Glutamatergic neuron (in vitro differentiated cells): Measurements from ENCODE around the gene PCDH9. TPM values are rescaled to one million over a fixed set of nuclear protein-coding genes. Genes with fewer than 3 reads are reported as not detected.

Source experiments
- DNase-seq: peaks from one replicate; pipeline ENCODE4 v3.0.0; 2022
- H3K27ac Mint-ChIP-seq: one replicate; pipeline ENCODE4 v1.8.0; 2020; ENCODE audit warnings: mild to moderate bottlenecking, mixed read lengths, inconsistent platforms; ENCODE audit not compliant: unreplicated experiment
- H3K27me3 Mint-ChIP-seq: one replicate; pipeline ENCODE4 v1.8.0; 2020; ENCODE audit warnings: mild to moderate bottlenecking, moderate library complexity, mixed read lengths, inconsistent platforms; ENCODE audit not compliant: unreplicated experiment
- H3K36me3 Mint-ChIP-seq: one replicate; pipeline ENCODE4 v1.8.0; 2020; ENCODE audit warnings: mild to moderate bottlenecking, mixed read lengths, inconsistent platforms; ENCODE audit not compliant: unreplicated experiment
- H3K4me1 Mint-ChIP-seq: one replicate; pipeline ENCODE4 v1.8.0; 2020; ENCODE audit warnings: mild to moderate bottlenecking, low read depth, mixed read lengths, inconsistent platforms; ENCODE audit not compliant: unreplicated experiment
- H3K4me3 Mint-ChIP-seq: one replicate; pipeline ENCODE4 v1.8.0; 2020; ENCODE audit warnings: mild to moderate bottlenecking, mixed read lengths, inconsistent platforms; ENCODE audit not compliant: unreplicated experiment
- H3K9me3 Mint-ChIP-seq: one replicate; pipeline ENCODE4 v1.8.0; 2020; ENCODE audit warnings: mild to moderate bottlenecking, moderate library complexity, mixed read lengths, inconsistent platforms; ENCODE audit not compliant: unreplicated experiment
- CTCF ChIP-seq: fragments of 200-600 bp; sonication (generic); IDR thresholded peaks from one replicate; pipeline ENCODE4 v1.5.0; 2021; ENCODE audit not compliant: partially characterized antibody, unreplicated experiment
- total RNA-seq: library from RNA; stranded (reverse); fragmentation: NEBNext Ultra II Directional; extraction: Animal tissue kit (Norgen Biotek cat#: 25700); gene quantifications from one replicate; pipeline ENCODE4 v1.2.1, GENCODE V29; 2021; ENCODE audit not compliant: unreplicated experiment

PCDH9 gene
- total RNA-seq, 1 donor from 2014 or later, result 43.3 TPM

- H3K27me3 Mint-ChIP-seq, result no peaks in the 10 kb centered on the region
- H3K4me1 Mint-ChIP-seq, result no peaks in the 10 kb centered on the region
- DNase-seq, result no peak
- no peaks in the 10 kb centered on the region for H3K36me3 Mint-ChIP-seq
- H3K27ac Mint-ChIP-seq, result no peak overlapping the region
- H3K4me3 Mint-ChIP-seq, result no peak overlapping the region
- no peak for TF ChIP-seq CTCF
- H3K9me3 Mint-ChIP-seq, result no peaks in the 10 kb centered on the region
Measured at GRCh38 chr13:66461021-66461420, 769.1 kb downstream of the PCDH9 start.

- TF ChIP-seq CTCF, result no peak
- Mint-ChIP-seq H3K4me3 (no peak overlapping the region), H3K27me3 (no peaks in the 10 kb centered on the region), H3K9me3 (no peaks in the 10 kb centered on the region), H3K27ac (no peak overlapping the region), H3K4me1 (no peaks in the 10 kb centered on the region), H3K36me3 (no peaks in the 10 kb centered on the region)
- no peak for DNase-seq
Measured at GRCh38 chr13:66459634-66460033, 770.5 kb downstream of the PCDH9 start.

- no peaks in the 10 kb centered on the region for H3K9me3 Mint-ChIP-seq
- DNase-seq, result no peak
- no peak overlapping the region for H3K4me3 Mint-ChIP-seq
- no peak overlapping the region for H3K27ac Mint-ChIP-seq
- no peak for TF ChIP-seq CTCF
- peaks cover 2% of the 10 kb centered on the region for H3K4me1 Mint-ChIP-seq
- H3K36me3 Mint-ChIP-seq, result no peaks in the 10 kb centered on the region
- no peaks in the 10 kb centered on the region for H3K27me3 Mint-ChIP-seq
Measured at GRCh38 chr13:66459143-66459542, 771.0 kb downstream of the PCDH9 start.

GRCh38 chr13:66446413-66446812 is 783.7 kb downstream of the PCDH9 start:
- DNase-seq, result no peak
- H3K27ac Mint-ChIP-seq, result no peak overlapping the region
- no peaks in the 10 kb centered on the region for H3K36me3 Mint-ChIP-seq
- no peak for TF ChIP-seq CTCF
- H3K4me1 Mint-ChIP-seq, result no peaks in the 10 kb centered on the region
- no peaks in the 10 kb centered on the region for H3K9me3 Mint-ChIP-seq
- H3K4me3 Mint-ChIP-seq, result no peak overlapping the region
- H3K27me3 Mint-ChIP-seq, result no peaks in the 10 kb centered on the region

GRCh38 chr13:66443926-66444325 is 786.2 kb downstream of the PCDH9 start:
- Mint-ChIP-seq H3K4me3 (no peak overlapping the region), H3K27me3 (no peaks in the 10 kb centered on the region), H3K27ac (no peak overlapping the region), H3K36me3 (no peaks in the 10 kb centered on the region), H3K9me3 (no peaks in the 10 kb centered on the region), H3K4me1 (no peaks in the 10 kb centered on the region)
- no peak for TF ChIP-seq CTCF
- DNase-seq, result no peak
